Activated CD4-positive, alpha-beta T cell treated with anti-CD3 and anti-CD28 coated beads, Interleukin-2, amount 50 U/mL, for 1 hour (primary cell): ENCODE results near the gene FTMT.
"Not testable (repeated sequence)": the region's sequence is repeated elsewhere in the genome, so short reads cannot be mapped to it uniquely, and the experiment has no call there.

Experiments
- DNase-seq: peaks from one replicate; pipeline ENCODE4 v3.0.0-alpha.2; 2020

The FTMT gene

GRCh38 chr5:121851643-121852574 lies at the start of gene FTMT:
FTMT (plus strand) TSS chr5:121851882; CDS start chr5:121851964, 82 bp downstream.
- DNase-seq, result no peak

- DNase-seq, result not testable (repeated sequence)
Measured at GRCh38 chr5:121805251-121805650, 46.4 kb upstream of the FTMT start.

- DNase-seq, result no peak
Measured at GRCh38 chr5:121805911-121806310, 45.8 kb upstream of the FTMT start.

GRCh38 chr5:121816164-121816563 lies 35.5 kb upstream of the FTMT start:
- DNase-seq, result no peak

- DNase-seq, result no peak
Measured at GRCh38 chr5:121819682-121820261, 31.9 kb upstream of the FTMT start.

GRCh38 chr5:121833617-121834016 lies 18.1 kb upstream of the FTMT start:
- DNase-seq, result no peak

GRCh38 chr5:121834021-121834420 lies 17.7 kb upstream of the FTMT start:
- DNase-seq, result no peak

- DNase-seq, result no peak
Measured at GRCh38 chr5:121841892-121842291, 9.8 kb upstream of the FTMT start.

GRCh38 chr5:121850272-121850671 lies 1.4 kb upstream of the FTMT start:
- DNase-seq, result no peak

GRCh38 chr5:121853850-121854249 lies 2.2 kb downstream of the FTMT start:
- DNase-seq, result no peak

- no peak for DNase-seq
Measured at GRCh38 chr5:121862801-121863200, 11.1 kb downstream of the FTMT start.

GRCh38 chr5:121863753-121864285 lies 12.1 kb downstream of the FTMT start:
- DNase-seq, result no peak

- no peak for DNase-seq
Measured at GRCh38 chr5:121867403-121867802, 15.7 kb downstream of the FTMT start.

- no peak for DNase-seq
Measured at GRCh38 chr5:121870489-121870888, 18.8 kb downstream of the FTMT start.

- DNase-seq, result no peak
Measured at GRCh38 chr5:121872856-121873255, 21.2 kb downstream of the FTMT start.

- DNase-seq, result no peak
Measured at GRCh38 chr5:121873409-121873808, 21.7 kb downstream of the FTMT start.

GRCh38 chr5:121885630-121886029 lies 33.9 kb downstream of the FTMT start:
- DNase-seq, result no peak

- no peak for DNase-seq
Measured at GRCh38 chr5:121887727-121888126, 36.0 kb downstream of the FTMT start.

GRCh38 chr5:121890297-121890858 lies 38.7 kb downstream of the FTMT start:
- DNase-seq, result no peak

GRCh38 chr5:121897341-121897740 lies 45.7 kb downstream of the FTMT start:
- no peak for DNase-seq

GRCh38 chr5:121899346-121899745 lies 47.7 kb downstream of the FTMT start:
- DNase-seq, result no peak
